Airway epithelial cell (primary cell): Measurements from ENCODE around the gene PTPRM. TPM values are rescaled to one million over a fixed set of nuclear protein-coding genes. Genes with fewer than 3 reads are reported as not detected.

Experiments used
- total RNA-seq: library from RNA; depleted of rRNA; stranded (reverse); fragments of >200 nt; gene quantifications from 2 replicates; pipeline ENCODE4 v1.2.3, GENCODE V29; 2015

PTPRM gene
- total RNA-seq, result 17.3 and 22.3 TPM in 2 replicates

DNA sequence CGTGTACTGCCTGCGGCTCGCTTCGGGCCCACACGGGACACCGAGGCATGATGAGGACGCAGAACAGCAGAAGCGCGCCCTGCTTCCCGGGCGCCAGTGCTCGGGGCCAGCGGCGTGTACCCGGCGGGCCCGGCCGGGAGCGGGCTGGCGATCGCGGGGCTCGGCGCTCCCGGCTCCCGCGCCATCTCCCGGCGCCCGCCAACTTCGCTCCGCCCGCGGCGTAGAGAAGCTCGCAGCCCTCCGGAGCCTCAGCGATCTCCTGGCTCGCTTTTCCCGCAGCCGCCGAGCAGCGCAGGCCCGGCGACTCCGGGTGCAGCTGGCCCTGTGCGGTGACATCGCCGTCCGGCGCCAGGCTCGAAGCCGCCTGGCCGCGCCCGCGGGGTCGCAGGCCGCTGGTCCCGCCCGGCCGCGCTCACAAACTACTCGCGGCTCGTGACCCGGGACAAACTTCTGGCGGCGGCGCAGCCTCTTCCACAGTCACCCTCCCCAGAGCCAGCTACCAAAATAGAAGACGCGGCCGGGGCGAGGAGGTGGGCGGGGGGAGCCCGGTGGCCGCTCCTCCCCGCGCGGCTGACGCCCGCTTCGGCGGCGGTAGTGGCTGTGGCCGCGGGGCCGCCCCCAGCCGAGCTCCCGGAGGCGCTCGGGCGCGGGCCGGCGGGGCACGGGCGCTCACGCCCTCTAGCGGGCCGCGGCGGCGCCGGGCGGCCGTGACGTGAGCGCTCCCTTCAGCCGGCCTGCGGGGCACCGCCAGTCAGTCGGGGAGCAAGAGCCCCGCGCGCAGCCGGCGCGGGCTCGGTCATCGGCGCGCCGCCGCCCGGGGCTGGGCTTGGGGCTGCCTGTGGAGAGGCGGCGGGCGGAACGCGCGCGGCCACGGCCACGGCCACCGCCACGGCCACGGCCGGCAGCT, at the start of gene PTPRM:
Gene PTPRM (plus strand): TSS at position 750 of the 907 bp plus-strand sequence. CDS start 503 bp downstream, outside the sequence.

